Ovary (tissue), 10 donors: Measurements from ENCODE around the gene RNF146. TPM values are rescaled to one million over a fixed set of nuclear protein-coding genes. Genes with fewer than 3 reads are reported as not detected.

Experiments
- DNase-seq, 5 donors: peaks; one replicate each; pipeline ENCODE4 v3.0.0-alpha.2; 2019 to 2020
- H3K27ac ChIP-seq, 2 donors: fragments of 200-600 bp; one replicate each; pipeline versions ENCODE4 v1.5.1 to v1.8.0; 2019 to 2022
- H3K27me3 ChIP-seq: fragments of 200-600 bp; one replicate; pipeline ENCODE4 v1.8.0; 2022
- H3K36me3 ChIP-seq: fragments of 200-600 bp; sonication (generic); one replicate; pipeline ENCODE4 v1.5.1; 2019
- H3K4me1 ChIP-seq: one replicate; pipeline ENCODE4 v1.8.1; 2013; ENCODE audit warnings: mild to moderate bottlenecking, moderate library complexity; ENCODE audit not compliant: insufficient read depth
- H3K4me3 ChIP-seq: fragments of 200-600 bp; sonication (generic); one replicate; pipeline ENCODE4 v1.5.1; 2017
- H3K9me3 ChIP-seq, 2 donors: fragments of 200-600 bp in 1 of 2; sonication (generic) in 1 of 2; one replicate each; pipeline versions ENCODE4 v1.5.1 to v1.8.1; 2013 to 2019; ENCODE audit warnings: mild to moderate bottlenecking in 1 of 2, moderate library complexity in 1 of 2
- CTCF ChIP-seq, 3 donors: fragments of 450-650 bp in 2 of 3; fragments of 200-600 bp in 1 of 3; IDR thresholded peaks; one replicate each; pipeline versions ENCODE4 v1.5.1 to v1.8.0; 2016 to 2022; ENCODE audit warnings: antibody characterized with exemption in 3 of 3, mild to moderate bottlenecking in 1 of 3
- EP300 ChIP-seq: sonication (generic); formaldehyde crosslinking; IDR thresholded peaks from one replicate; pipeline ENCODE4 v1.6.1; 2017; ENCODE audit warnings: antibody characterized with exemption
- POLR2A ChIP-seq: fragments of 450-650 bp; IDR thresholded peaks from one replicate; pipeline ENCODE4 v1.6.1; 2017; ENCODE audit warnings: antibody characterized with exemption, mild to moderate bottlenecking, moderate library complexity
- WGBS, 3 donors: extraction: QIAGEN DNeasy Blood & Tissue Kit in 1 of 3; methylation state at CpG; one replicate each; pipeline versions ENCODE4 v1.1.5 to v1.1.7; 2013 to 2017; 5-methylcytosine and 5-hydroxymethylcytosine counted together
- intact Hi-C, 4 donors: fragments of 100-400 bp; cut with DNase I; formaldehyde crosslinking; loops; one replicate each; pipeline versions ENCODE4 v1.11.0 to v1.15.1; 2022 to 2023
- long read RNA-seq, 3 donors: library from polyadenylated mRNA in 2 of 3; unstranded in 2 of 3; transcript quantifications; one replicate each; pipeline ENCODE4 v2.0.0 and lab custom pipeline, GENCODE V29; 2021 to 2026
- polyA plus RNA-seq, 2 donors: library from polyadenylated mRNA; stranded (reverse); fragments of 200-250 nt in 1 of 2; fragments of 350-450 nt in 1 of 2; fragmentation: Illumina TruSeq in 1 of 2; extraction: RNeasy Lipid Tissue Mini Kit (QIAGEN cat#74804) in 1 of 2; gene quantifications; one replicate each; pipeline ENCODE4 v1.2.3, GENCODE V29; 2013 to 2014
- total RNA-seq, 7 donors: library from RNA; depleted of rRNA in 2 of 7; stranded (reverse); fragments of >200 nt in 2 of 7; fragmentation: NEBNext Ultra II Directional in 3 of 7; extraction: Animal tissue kit (Norgen Biotek cat#: 25700) in 3 of 7; gene quantifications; one replicate each; pipeline versions ENCODE4 v1.1.0 to v1.2.4, GENCODE V29; 2016 to 2023
- donor health status: DM: no; HTN: no; CAD: no; lungs with moderate emphysema.
- donor health status: DM: no; HTN: no; CAD: no.
- donor health status: Bipolar disorder and iron deficiency.
- donor health status: DM: yes; HTN: yes; CAD: no.
- donor health status: DM: no; HTN: no; CAD: no.
- donor health status: DM: yes; HTN: yes; CAD: no.

RNF146 gene, protein sequence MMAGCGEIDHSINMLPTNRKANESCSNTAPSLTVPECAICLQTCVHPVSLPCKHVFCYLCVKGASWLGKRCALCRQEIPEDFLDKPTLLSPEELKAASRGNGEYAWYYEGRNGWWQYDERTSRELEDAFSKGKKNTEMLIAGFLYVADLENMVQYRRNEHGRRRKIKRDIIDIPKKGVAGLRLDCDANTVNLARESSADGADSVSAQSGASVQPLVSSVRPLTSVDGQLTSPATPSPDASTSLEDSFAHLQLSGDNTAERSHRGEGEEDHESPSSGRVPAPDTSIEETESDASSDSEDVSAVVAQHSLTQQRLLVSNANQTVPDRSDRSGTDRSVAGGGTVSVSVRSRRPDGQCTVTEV
- 10 to 100 TPM; 42.2 to 54.8 (median 45.8) TPM for total RNA-seq
- polyA plus RNA-seq: 10 to 100 TPM; 43.4 to 55.8 TPM
- long read RNA-seq, donor 1, transcript RNF146-203 (3 exons, 2,369 nt): minor isoform, 9 of 64 reads
- long read RNA-seq, donor 1, transcript RNF146-204 (4 exons, 884 nt): major isoform, 15 of 64 reads
- long read RNA-seq, donor 1, transcript RNF146-202 (4 exons, 2,267 nt): minor isoform, 9 of 64 reads
- long read RNA-seq, donor 1, transcript RNF146-213 (3 exons, 2,070 nt): minor isoform, 7 of 64 reads
- long read RNA-seq, donor 1, partial matches to known transcripts: 3 of 64 reads
- long read RNA-seq, donor 1, other reads (novel, unspliced or antisense): 15 of 64 reads
- long read RNA-seq, donor 2, transcript RNF146-203 (3 exons, 2,369 nt): minor isoform, 5 of 26 reads
- long read RNA-seq, donor 2, transcript RNF146-213 (3 exons, 2,070 nt): major isoform, 9 of 26 reads
- long read RNA-seq, donor 2, partial matches to known transcripts: 5 of 26 reads
- long read RNA-seq, donor 2, other reads (novel, unspliced or antisense): 0 of 26 reads
- long read RNA-seq, donor 3, partial matches to known transcripts: 1 of 21 reads
- long read RNA-seq, donor 3, other reads (novel, unspliced or antisense): 9 of 21 reads

GRCh38 chr6:127266178-127266891 is at the start of gene RNF146:
TSS of gene RNF146 (plus strand) at chr6:127266864. CDS start at chr6:127280339, 13,475 bp downstream.
- WGBS, 3 donors: 0 to 1% (median 1%) methylated on average over 35 to 40 of the region's 40 CpGs

GRCh38 chr6:127219869-127220268 is 46.8 kb upstream of the RNF146 start:
- H3K9me3 ChIP-seq: no peaks in the 10 kb centered on the region
- no peak for TF ChIP-seq CTCF (IDR thresholded peaks at IDR 0.05)
- no peak for TF ChIP-seq POLR2A
- TF ChIP-seq EP300: no peak
- no peaks in the 10 kb centered on the region for H3K27me3 ChIP-seq
- whole genome bisulfite sequencing, 3 donors: 68 to 87% (median 82%) methylated on average over 1 of the region's 1 CpG
- no peak overlapping the region for H3K4me3 ChIP-seq
- H3K27ac ChIP-seq: no peak overlapping the region
- intact Hi-C loops: no loop called here
- DNase-seq: no peak
- H3K36me3 ChIP-seq: no peaks in the 10 kb centered on the region
- no peaks in the 10 kb centered on the region for H3K4me1 ChIP-seq

More at GRCh38 chr6:127266178-127266891, at the start of gene RNF146:
- no peak for TF ChIP-seq POLR2A
- peak in 2 of 3 donors; percentile 71 to 75 for TF ChIP-seq CTCF (IDR thresholded peaks at IDR 0.05)
- TF ChIP-seq EP300: no peak
- no peaks in the 10 kb centered on the region for H3K27me3 ChIP-seq
- no peaks in the 10 kb centered on the region for H3K36me3 ChIP-seq
- no peaks in the 10 kb centered on the region for H3K4me1 ChIP-seq
- H3K27ac ChIP-seq: peak within 1 kb of the TSS; percentile 99
- intact Hi-C loops: no loop called here
- peak; percentile 78 to 89 (median 85) for DNase-seq
- no peaks in the 10 kb centered on the region for H3K9me3 ChIP-seq
- H3K4me3 ChIP-seq: peak within 1 kb of the TSS; percentile 98

GRCh38 chr6:127221201-127221600 is 45.5 kb upstream of the RNF146 start:
- H3K9me3 ChIP-seq: no peaks in the 10 kb centered on the region
- no peaks in the 10 kb centered on the region for H3K4me1 ChIP-seq
- no peak for DNase-seq
- no peak for TF ChIP-seq POLR2A
- TF ChIP-seq EP300: no peak
- TF ChIP-seq CTCF (IDR thresholded peaks at IDR 0.05): no peak
- H3K36me3 ChIP-seq: no peaks in the 10 kb centered on the region
- intact Hi-C loops: no loop called here
- H3K27ac ChIP-seq: no peak overlapping the region
- H3K4me3 ChIP-seq: no peak overlapping the region
- 64 to 82% (median 77%) methylated on average over 4 of the region's 4 CpGs for WGBS, 3 donors
- no peaks in the 10 kb centered on the region for H3K27me3 ChIP-seq

- Histone ChIP-seq H3K27ac (no peak overlapping the region), H3K27me3 (no peaks in the 10 kb centered on the region), H3K36me3 (no peaks in the 10 kb centered on the region), H3K4me1 (no peaks in the 10 kb centered on the region), H3K9me3 (no peaks in the 10 kb centered on the region), H3K4me3 (no peak overlapping the region)
- 34 to 81% (median 37%) methylated on average over 1 of the region's 1 CpG for WGBS, 3 donors
- intact Hi-C loops: no loop called here
- DNase-seq: no peak
- no peak for TF ChIP-seq EP300
- TF ChIP-seq CTCF (IDR thresholded peaks at IDR 0.05): no peak
- TF ChIP-seq POLR2A: no peak
These were observed 44.2 kb upstream of the RNF146 start for GRCh38 chr6:127222418-127222817.
